OCI-LY1 (cell line): ENCODE data around the gene DNAI7.

ENCODE experiments used
- CTCF ChIP-seq: fragments of 200-600 bp; sonication (generic), shearing (Covaris generic); IDR thresholded peaks from 2 replicates; pipeline ENCODE4 v1.5.1; 2017; ENCODE audit warnings: mild to moderate bottlenecking, antibody characterized with exemption, low read length, moderate library complexity, mixed read lengths
- EZH2 ChIP-seq: fragments of 200-600 bp; sonication (generic), shearing (Covaris generic); IDR thresholded peaks from 2 replicates; pipeline ENCODE4 v1.8.0; 2017; ENCODE audit warnings: borderline replicate concordance, mixed run types, mild to moderate bottlenecking, antibody characterized with exemption, low read length, moderate library complexity, mixed read lengths

DNA sequence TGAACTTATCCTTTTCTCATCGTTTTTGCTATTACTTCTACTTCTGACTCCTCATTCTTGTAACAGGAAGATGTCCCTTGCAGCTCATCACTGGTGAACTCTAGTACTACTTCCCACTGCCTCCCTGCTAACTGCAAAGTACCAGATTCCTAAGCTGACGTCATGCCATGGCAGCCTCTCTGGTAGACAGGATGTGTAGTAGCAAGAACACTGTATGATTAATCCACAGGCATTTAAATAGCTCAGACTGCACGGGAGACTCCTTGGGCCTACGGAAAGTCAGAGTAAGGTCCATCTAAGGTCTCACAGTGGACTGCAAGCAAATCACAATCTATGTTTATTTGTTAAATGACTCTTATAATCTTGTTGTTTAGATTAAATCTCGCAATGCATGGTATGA, 43.5 kb downstream of the DNAI7 start:
- TF ChIP-seq CTCF: no peak
- TF ChIP-seq EZH2: no peak
